ENCODE measurements around the gene NET1.

Gene NET1

GRCh38 chr10:5497948-5498730, 85.8 kb downstream of the NET1 start:
- Histone ChIP-seq H2AFZ (ENCODE audit: low read depth) (no peak overlapping the region), H3K4me1 (ENCODE audit: low read depth, poor library complexity, severe bottlenecking) (no peaks in the 10 kb centered on the region), H3K27me3 (ENCODE audit: insufficient read depth, low read depth) (no peaks in the 10 kb centered on the region), H3K36me3 (ENCODE audit: insufficient read depth) (no peaks in the 10 kb centered on the region), H3K27ac (no peak overlapping the region), H3K4me3 (IDR thresholded peaks at IDR 0.05; ENCODE audit: insufficient read depth, low read depth, low read length) (no peak overlapping the region), H3K4me2 (no peak overlapping the region), H3K79me2 (ENCODE audit: insufficient read depth, low read depth) (no peaks in the 10 kb centered on the region), H4K20me1 (ENCODE audit: insufficient read depth) (no peaks in the 10 kb centered on the region), H3K9ac (no peak overlapping the region)
- TF ChIP-seq CTCF (conservative IDR thresholded peaks at IDR 0.05; ENCODE audit: low read depth, low read length): no peak

- no peaks in the 10 kb centered on the region for H3K4me1 ChIP-seq (ENCODE audit: low read depth, poor library complexity, severe bottlenecking)
- no peak overlapping the region for H3K4me3 ChIP-seq (IDR thresholded peaks at IDR 0.05; ENCODE audit: insufficient read depth, low read depth, low read length)
- no peak overlapping the region for H3K4me2 ChIP-seq
- H3K27me3 ChIP-seq (ENCODE audit: insufficient read depth, low read depth): no peaks in the 10 kb centered on the region
- no peak overlapping the region for H3K9ac ChIP-seq
- H2AFZ ChIP-seq (ENCODE audit: low read depth): no peak overlapping the region
- H3K27ac ChIP-seq: no peak overlapping the region
- no peaks in the 10 kb centered on the region for H3K36me3 ChIP-seq (ENCODE audit: insufficient read depth)
- no peak for TF ChIP-seq CTCF (conservative IDR thresholded peaks at IDR 0.05; ENCODE audit: low read depth, low read length)
- no peaks in the 10 kb centered on the region for H4K20me1 ChIP-seq (ENCODE audit: insufficient read depth)
- no peaks in the 10 kb centered on the region for H3K79me2 ChIP-seq (ENCODE audit: insufficient read depth, low read depth)
Measured at GRCh38 chr10:5498791-5499492, 86.6 kb downstream of the NET1 start.

GRCh38 chr10:5499493-5500140, 87.3 kb downstream of the NET1 start, which contains the start of gene CALML5:
Gene CALML5, minus strand, starts transcription at chr10:5499570. Its CDS starts 132 bp downstream, at chr10:5499438.
- H4K20me1 ChIP-seq (ENCODE audit: insufficient read depth): no peaks in the 10 kb centered on the region
- no peaks in the 10 kb centered on the region for H3K27me3 ChIP-seq (ENCODE audit: insufficient read depth, low read depth)
- no peak within 1 kb of the TSS for H3K4me2 ChIP-seq
- no peak within 1 kb of the TSS for H3K4me3 ChIP-seq (IDR thresholded peaks at IDR 0.05; ENCODE audit: insufficient read depth, low read depth, low read length)
- H2AFZ ChIP-seq (ENCODE audit: low read depth): no peak within 1 kb of the TSS
- no peak within 1 kb of the TSS for H3K27ac ChIP-seq
- H3K4me1 ChIP-seq (ENCODE audit: low read depth, poor library complexity, severe bottlenecking): no peaks in the 10 kb centered on the region
- no peak for TF ChIP-seq CTCF (conservative IDR thresholded peaks at IDR 0.05; ENCODE audit: low read depth, low read length)
- H3K79me2 ChIP-seq (ENCODE audit: insufficient read depth, low read depth): no peaks in the 10 kb centered on the region
- H3K9ac ChIP-seq: no peak within 1 kb of the TSS
- H3K36me3 ChIP-seq (ENCODE audit: insufficient read depth): no peaks in the 10 kb centered on the region

- no peak overlapping the region for H3K4me2 ChIP-seq
- no peak overlapping the region for H2AFZ ChIP-seq (ENCODE audit: low read depth)
- no peaks in the 10 kb centered on the region for H4K20me1 ChIP-seq (ENCODE audit: insufficient read depth)
- H3K27ac ChIP-seq: no peak overlapping the region
- TF ChIP-seq CTCF (conservative IDR thresholded peaks at IDR 0.05; ENCODE audit: low read depth, low read length): no peak
- no peaks in the 10 kb centered on the region for H3K4me1 ChIP-seq (ENCODE audit: low read depth, poor library complexity, severe bottlenecking)
- no peaks in the 10 kb centered on the region for H3K27me3 ChIP-seq (ENCODE audit: insufficient read depth, low read depth)
- no peaks in the 10 kb centered on the region for H3K36me3 ChIP-seq (ENCODE audit: insufficient read depth)
- no peak overlapping the region for H3K9ac ChIP-seq
- H3K79me2 ChIP-seq (ENCODE audit: insufficient read depth, low read depth): no peaks in the 10 kb centered on the region
- no peak overlapping the region for H3K4me3 ChIP-seq (IDR thresholded peaks at IDR 0.05; ENCODE audit: insufficient read depth, low read depth, low read length)
Measured at GRCh38 chr10:5500162-5500670, 87.9 kb downstream of the NET1 start.

Measured in KMS-11 (cell line).